Measurements from ENCODE around the gene PKN3.

PKN3 gene

DNA sequence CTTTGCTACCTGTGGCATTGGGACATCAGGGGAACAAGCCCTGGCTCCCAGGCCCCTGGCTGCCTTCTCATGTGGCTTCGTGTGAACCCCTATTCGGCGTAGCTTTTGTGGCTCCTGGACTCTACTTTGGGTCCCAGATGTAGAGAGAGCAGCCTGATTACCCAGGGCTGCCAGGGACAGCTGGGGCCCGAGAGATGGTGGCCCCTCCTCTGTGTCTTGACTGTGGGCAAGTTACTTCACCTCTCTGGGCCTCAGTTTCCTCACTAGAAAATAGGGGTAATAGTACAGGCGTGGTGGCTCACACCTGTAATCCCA lies 2.0 kb downstream of the PKN3 start:
- DNase-seq (ENCODE audit: low read depth), result no peak
- H3K4me3 ChIP-seq (ENCODE audit: low read depth, low read length), result no peak overlapping the region
- TF ChIP-seq, protein P1, sequence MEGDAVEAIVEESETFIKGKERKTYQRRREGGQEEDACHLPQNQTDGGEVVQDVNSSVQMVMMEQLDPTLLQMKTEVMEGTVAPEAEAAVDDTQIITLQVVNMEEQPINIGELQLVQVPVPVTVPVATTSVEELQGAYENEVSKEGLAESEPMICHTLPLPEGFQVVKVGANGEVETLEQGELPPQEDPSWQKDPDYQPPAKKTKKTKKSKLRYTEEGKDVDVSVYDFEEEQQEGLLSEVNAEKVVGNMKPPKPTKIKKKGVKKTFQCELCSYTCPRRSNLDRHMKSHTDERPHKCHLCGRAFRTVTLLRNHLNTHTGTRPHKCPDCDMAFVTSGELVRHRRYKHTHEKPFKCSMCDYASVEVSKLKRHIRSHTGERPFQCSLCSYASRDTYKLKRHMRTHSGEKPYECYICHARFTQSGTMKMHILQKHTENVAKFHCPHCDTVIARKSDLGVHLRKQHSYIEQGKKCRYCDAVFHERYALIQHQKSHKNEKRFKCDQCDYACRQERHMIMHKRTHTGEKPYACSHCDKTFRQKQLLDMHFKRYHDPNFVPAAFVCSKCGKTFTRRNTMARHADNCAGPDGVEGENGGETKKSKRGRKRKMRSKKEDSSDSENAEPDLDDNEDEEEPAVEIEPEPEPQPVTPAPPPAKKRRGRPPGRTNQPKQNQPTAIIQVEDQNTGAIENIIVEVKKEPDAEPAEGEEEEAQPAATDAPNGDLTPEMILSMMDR (IDR thresholded peaks at IDR 0.05; ENCODE audit: low read depth, low read length, missing control alignments), result no peak
- in situ Hi-C loops (cut with HindIII; ENCODE audit: low sequenced_read_pairs), result no loop called here

DNA sequence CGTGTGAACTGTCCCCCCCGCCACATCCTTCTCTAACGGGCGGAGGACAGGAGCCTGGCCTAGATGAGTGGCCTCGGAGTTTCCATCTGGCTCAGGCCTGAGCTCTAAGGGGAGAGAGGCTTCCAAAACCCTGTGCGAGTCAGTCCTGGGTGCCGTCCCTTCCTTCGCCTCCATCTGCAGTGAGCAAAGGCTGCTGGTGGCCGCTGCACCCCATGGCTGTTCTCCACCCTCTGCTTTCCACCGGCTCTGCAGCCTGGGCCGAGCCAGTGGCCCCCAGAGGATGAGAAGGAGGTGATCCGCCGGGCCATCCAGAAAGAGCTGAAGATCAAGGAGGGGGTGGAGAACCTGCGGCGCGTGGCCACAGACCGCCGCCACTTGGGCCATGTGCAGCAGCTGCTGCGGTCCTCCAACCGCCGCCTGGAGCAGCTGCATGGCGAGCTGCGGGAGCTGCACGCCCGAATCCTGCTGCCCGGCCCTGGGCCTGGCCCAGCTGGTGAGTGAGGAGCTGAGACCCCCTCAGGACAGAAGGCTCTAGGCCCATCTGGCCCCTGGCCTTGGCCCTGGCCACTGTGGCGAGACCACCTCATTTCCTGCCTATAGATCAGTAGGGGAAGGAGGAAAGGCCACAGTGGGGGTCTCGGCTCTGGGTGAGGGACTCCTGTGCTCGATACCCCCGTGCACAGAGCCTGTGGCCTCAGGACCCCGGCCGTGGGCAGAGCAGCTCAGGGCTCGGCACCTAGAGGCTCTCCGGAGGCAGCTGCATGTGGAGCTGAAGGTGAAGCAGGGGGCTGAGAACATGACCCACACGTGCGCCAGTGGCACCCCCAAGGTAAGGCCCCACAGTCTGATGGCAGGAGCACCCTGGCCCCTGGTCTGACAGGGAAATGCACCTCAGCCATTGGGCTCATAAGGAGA lies 3.0 kb downstream of the PKN3 start:
- TF ChIP-seq, protein P1 (IDR thresholded peaks at IDR 0.05; ENCODE audit: low read depth, low read length, missing control alignments), result no peak
- H3K4me3 ChIP-seq (ENCODE audit: low read depth, low read length), result no peak overlapping the region
- DNase-seq (ENCODE audit: low read depth), result no peak
- in situ Hi-C loops (cut with HindIII; ENCODE audit: low sequenced_read_pairs), result no loop called here

DNA sequence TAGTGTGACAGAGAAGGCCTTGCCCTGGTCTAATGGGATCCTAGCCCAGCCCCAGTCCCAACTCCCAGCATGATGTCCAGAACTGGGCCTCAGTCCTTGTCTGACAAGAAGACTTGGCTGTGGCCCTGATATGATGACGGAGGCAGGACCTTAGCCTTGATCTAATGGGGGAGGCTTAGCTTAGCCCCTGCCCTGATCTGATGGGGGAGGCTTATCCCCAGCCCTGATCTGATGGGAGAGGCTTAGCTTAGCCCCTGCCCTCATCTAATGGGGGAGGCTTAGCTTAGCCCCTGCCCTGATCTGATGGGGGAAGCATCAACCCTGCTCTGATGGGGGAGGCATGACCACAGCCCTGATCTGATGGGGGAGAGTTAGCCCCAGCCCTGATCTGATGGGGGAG lies 3.7 kb downstream of the PKN3 start:
- TF ChIP-seq, protein P1 (IDR thresholded peaks at IDR 0.05; ENCODE audit: low read depth, low read length, missing control alignments), result no peak
- in situ Hi-C loops (cut with HindIII; ENCODE audit: low sequenced_read_pairs), result no loop called here
- no peak overlapping the region for H3K4me3 ChIP-seq (ENCODE audit: low read depth, low read length)
- no peak for DNase-seq (ENCODE audit: low read depth)

DNA sequence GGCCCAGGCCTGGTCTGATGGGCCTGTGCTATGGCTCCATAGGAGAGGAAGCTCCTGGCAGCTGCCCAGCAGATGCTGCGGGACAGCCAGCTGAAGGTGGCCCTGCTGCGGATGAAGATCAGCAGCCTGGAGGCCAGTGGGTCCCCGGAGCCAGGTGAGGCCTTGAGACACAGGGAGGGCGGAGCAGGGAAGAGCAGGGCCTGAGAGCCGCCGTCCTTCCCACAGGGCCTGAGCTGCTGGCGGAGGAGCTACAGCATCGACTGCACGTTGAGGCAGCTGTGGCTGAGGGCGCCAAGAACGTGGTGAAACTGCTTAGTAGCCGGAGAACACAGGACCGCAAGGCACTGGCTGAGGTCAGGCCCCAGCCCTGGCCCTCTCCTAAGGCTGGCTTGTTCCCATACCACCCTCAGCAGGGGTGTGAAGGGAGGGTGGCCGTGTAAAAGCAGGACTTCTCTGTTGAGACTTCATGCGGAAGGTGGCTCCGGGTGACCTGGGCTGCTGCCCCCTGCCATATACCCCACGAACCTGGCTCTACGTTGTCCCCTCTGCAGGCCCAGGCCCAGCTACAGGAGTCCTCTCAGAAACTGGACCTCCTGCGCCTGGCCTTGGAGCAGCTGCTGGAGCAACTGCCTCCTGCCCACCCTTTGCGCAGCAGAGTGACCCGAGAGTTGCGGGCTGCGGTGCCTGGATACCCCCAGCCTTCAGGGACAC lies 4.5 kb downstream of the PKN3 start:
- H3K4me3 ChIP-seq (ENCODE audit: low read depth, low read length), result no peak overlapping the region
- in situ Hi-C loops (cut with HindIII; ENCODE audit: low sequenced_read_pairs), result no loop called here
- TF ChIP-seq, protein P1 (IDR thresholded peaks at IDR 0.05; ENCODE audit: low read depth, low read length, missing control alignments), result no peak
- DNase-seq (ENCODE audit: low read depth), result no peak

DNA sequence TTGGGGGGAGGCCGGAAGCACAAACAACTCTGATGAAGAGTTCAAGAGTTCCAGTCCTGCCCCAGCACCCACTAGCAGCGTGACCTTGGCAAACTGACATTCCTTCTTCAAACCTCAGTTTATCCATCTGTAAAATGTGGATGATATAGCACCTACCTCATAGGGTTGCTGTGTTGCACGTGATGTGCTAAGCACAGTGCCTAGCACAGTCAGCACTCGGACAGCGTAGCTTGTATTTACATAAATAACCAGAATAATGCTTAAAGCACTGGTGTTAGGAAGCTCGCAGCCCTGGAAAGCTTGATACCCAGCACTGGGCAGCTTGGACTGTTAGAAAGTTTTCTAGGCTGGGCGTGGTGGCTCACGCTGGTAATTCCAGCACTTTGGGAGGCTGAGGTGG lies 5.1 kb downstream of the PKN3 start:
- TF ChIP-seq, protein P1 (IDR thresholded peaks at IDR 0.05; ENCODE audit: low read depth, low read length, missing control alignments), result no peak
- H3K4me3 ChIP-seq (ENCODE audit: low read depth, low read length), result no peak overlapping the region
- DNase-seq (ENCODE audit: low read depth), result no peak
- in situ Hi-C loops (cut with HindIII; ENCODE audit: low sequenced_read_pairs), result no loop called here

DNA sequence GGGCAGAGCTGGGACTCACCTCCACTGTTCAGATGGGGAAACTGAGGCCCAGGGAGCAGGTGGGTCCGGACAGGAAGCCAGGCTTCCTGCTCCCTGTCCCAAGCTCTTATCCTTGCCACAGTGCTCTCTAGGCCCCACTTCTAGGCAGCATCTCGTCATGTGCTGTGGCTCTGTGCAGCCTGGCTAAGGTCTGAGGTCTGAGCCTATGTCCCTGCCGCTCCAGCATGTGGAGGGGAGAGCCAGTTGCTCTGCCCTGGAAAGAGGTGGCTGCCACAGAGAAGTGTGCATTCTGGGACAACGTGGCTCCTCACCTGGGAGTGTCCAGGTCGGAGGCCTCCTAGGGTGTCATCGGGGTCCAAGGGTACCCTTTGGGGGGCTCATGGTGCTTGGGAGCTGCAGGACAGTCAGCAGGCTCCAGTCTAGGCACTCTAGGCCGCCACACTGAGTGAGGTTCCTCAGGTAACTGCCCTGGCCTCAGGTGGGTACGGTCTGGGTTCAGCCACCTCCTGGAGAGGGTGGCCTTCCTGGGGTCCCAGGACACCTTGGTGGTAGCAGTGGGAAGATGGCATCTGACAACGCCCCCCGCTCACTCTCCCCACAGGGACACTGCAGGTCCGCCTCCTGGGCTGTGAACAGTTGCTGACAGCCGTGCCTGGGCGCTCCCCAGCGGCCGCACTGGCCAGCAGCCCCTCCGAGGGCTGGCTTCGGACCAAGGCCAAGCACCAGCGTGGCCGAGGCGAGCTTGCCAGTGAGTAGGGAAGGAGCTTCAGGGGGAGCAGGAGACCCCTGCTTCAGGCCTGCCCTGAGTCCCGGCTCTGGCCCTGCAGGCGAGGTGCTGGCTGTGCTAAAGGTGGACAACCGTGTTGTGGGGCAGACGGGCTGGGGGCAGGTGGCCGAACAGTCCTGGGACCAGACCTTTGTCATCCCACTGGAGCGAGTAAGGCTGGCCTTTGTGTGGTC lies 10.4 kb downstream of the PKN3 start:
- TF ChIP-seq, protein P1 (IDR thresholded peaks at IDR 0.05; ENCODE audit: low read depth, low read length, missing control alignments), result no peak
- no peak for DNase-seq (ENCODE audit: low read depth)
- in situ Hi-C loops (cut with HindIII; ENCODE audit: low sequenced_read_pairs), result no loop called here
- H3K4me3 ChIP-seq (ENCODE audit: low read depth, low read length), result no peak overlapping the region

Measured in astrocyte of the cerebellum (primary cell).